Nucleus accumbens (tissue), 56 donors: ENCODE measurements around the gene MARK4.
"Not testable (repeated sequence)": the region's sequence is repeated elsewhere in the genome, so short reads cannot be mapped to it uniquely, and the experiment has no call there.

Experiments used
- DNase-seq, 56 donors: peaks; one replicate each; lab custom pipeline; 2025; lab: John Stamatoyannopoulos, UW

The MARK4 gene

DNA sequence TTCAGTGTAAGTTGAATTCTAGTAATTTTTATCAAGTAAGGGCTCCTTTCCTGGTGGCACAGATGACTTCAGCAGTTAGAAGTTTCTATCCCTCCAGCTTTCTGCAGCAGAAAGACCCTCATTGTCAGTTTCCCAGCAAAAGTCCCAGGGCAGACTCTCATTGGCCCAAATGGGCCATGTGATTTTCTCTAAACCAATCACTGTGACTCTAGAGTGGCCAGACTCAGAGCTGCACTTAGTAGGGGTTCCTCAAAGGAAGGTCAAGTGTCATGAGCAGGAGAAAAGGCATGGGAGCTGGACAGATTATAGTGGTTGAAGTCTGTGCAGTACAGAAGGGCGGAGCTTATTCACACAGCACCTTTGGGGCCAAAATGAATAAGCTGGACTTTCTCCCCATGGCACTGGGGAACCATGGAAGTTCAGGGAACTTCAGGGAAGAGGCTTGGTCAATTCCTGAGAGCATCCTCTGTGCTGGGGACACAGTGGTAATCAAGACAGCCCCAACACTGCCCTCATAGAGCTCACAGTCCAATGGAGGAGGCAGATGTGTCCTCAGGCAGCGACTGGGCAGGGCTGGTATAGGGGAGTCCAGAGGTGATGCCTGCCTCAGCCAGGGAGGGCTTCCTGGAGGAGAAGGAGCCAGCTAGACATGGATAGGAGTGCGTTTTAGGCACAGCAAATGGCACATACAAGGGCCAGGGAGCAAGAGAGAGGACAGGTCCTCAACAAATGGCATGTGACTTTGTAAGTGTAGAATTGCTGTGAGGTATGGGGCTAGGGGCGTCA is 53.3 kb downstream of the MARK4 start:
- no peak for DNase-seq

GRCh38 chr19:45305007-45305406 is 53.9 kb downstream of the MARK4 start:
- no peak for DNase-seq

- DNase-seq, result no peak
Measured at GRCh38 chr19:45305421-45305820, 54.4 kb downstream of the MARK4 start.

DNA sequence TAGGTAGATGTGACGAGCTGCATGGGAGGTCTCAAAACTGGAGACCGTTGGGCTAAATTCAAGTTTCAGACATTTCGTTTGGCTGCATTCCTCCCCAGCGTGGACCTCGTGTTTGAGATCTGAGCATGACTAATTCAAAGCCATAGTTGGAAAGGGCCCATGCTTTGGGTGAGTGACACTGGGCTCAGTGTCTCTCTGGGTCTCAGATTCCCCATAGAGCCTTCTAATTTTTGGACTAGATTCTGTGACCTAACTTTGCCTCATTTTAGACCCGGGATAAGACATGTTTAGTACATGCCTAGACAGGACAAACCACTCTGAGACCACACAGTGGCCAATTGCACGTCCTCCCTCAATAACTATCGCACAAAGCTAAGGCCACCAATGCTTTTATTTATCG is 55.0 kb downstream of the MARK4 start:
- no peak for DNase-seq

DNA sequence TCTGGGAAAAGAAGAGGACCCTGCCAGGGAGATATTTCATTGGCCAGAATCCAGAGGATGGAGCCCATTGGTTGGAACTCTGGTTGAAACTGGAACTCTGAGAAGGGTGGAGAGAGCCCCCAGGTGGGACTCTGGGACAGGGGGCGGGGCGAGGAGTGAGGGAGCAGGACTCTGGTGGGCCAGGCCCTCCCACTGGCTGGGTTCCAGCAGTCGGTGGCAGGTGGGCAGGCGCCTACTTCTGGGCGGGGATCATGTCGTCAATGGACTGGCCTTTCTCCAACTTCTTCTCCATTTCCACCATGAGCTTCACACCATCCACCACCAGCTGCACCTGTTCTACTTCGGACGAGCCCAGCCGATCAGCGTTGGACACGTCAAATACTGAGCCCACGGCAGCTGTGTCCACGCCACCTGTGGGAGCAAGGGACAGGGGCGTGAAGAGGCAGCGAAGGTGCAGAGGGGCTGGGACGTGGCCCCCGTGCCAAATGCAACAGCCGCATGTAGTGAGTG is 55.5 kb downstream of the MARK4 start:
- peak in 2 of 56 donors; percentile 10 to 38 for DNase-seq

GRCh38 chr19:45307361-45307760 is 56.3 kb downstream of the MARK4 start:
- no peak for DNase-seq

DNA sequence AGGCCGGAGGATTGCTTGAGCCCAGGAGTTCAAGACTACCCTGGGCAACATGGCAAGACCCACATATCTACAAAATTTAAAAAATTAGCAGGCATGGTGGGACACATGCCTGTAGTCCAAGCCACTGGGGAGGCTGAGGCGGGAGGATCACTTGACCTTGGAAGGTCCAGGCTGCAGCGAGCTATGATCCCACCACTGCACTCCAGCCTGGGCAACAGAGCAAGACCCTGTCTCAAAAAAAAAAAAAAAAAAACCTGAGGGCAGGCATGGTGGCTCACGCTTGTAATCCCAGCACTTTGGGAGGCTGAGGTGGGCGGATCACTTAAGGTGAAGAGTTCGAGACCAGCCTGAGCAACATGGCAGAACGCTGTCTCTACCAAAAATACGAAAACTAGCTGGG is 58.3 kb downstream of the MARK4 start:
- not testable (repeated sequence) for DNase-seq

- DNase-seq, result no peak
Measured at GRCh38 chr19:45311621-45312020, 60.5 kb downstream of the MARK4 start.

- not testable (repeated sequence) for DNase-seq
Measured at GRCh38 chr19:45312285-45312684, 61.2 kb downstream of the MARK4 start.

DNA sequence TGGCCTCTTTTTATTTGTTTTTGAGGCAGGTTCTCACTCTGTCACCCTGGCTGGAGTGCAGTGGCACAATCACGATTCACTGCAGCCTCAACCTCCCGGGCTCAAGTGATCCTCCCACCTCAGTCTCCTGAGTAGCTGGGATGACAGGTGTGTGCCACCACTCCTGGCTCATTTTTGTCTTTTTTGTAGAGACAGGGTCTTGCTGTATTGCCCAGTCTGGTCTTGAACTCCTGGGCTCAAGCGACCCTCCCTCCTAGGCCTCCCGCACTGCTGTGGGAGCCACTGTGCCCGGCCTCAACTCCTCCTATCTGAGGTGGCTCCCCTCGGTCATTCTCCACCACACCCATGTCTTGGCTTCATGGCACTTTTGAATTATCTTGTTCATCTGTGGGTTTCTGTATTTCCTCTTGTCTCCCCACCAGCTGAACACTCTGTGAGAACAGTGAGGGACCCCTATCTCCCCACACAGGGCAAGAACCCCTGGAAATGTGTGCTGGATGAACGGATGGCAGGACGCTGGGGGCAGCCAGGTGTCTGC is 63.7 kb downstream of the MARK4 start:
- no peak for DNase-seq

GRCh38 chr19:45315304-45315703 is 64.2 kb downstream of the MARK4 start:
- DNase-seq, result no peak

DNA sequence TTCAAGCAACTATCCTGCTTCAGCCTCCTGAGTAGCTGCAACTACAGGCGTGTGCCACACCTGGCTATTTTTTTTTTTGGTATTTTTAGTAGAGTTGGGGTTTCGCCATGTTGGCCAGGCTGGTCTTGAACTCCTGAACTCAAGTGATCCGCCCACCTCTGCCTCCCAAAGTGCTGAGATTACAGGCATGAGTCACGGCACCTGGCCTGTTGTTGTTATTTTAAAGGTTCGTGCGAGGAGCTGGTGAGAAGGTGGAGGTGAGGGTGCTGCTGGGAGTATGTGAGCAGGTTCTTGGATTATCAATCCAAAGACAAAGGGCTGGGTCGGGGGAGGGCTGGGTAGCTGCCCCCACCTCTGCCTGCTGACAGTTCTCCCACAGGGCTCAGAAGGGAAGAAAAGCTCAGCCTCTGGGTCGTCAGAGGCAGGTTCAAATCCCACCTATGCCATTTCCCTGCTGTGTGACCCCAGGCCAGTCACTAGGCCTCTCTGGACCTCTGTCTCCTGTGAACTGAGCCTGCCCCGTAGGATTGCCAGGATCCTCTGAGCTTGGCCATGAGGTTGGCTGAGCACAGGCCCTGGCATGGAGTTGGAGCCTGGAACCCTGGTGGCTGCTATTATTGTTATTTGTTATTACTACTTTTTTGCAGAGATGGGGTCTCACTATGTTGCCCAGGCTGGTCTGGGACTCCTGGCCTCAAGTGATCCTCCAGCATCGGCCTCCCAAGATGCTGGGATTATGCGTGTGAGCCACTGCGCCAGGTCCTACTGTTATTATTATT is 70.1 kb downstream of the MARK4 start:
- DNase-seq, result peak in 4 of 56 donors; percentile 5 to 27 (median 14)

DNA sequence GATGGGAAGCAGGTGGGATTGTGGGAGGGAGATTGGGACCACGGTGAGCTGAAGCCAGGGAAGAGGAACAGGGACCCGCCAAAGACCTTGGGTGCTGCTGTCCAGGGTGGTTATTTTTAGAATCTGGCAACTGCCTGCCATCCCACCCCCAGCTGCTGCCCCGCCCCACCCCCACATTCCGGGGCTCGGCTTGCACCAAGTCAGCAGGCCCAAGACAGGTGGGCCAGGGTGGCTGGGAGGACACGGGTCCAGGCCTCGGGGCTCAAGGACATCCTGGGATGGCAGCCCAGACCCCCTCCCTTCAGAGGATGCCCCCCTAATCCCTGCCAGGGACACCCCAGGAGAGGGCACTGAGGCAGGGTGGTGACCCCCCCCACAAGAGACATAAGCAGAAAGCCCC is 70.8 kb downstream of the MARK4 start:
- DNase-seq, result no peak

GRCh38 chr19:45322311-45322710 is 71.2 kb downstream of the MARK4 start:
- no peak for DNase-seq

- no peak for DNase-seq
Measured at GRCh38 chr19:45322744-45323281, 71.7 kb downstream of the MARK4 start, which contains the start of gene CKM. Gene CKM (minus strand): TSS chr19:45322875. CDS start chr19:45319713, 3,162 bp downstream.

GRCh38 chr19:45323671-45324081 is 72.6 kb downstream of the MARK4 start:
- DNase-seq, result peak in 3 of 56 donors; percentile 3 to 34 (median 11)

- no peak for DNase-seq
Measured at GRCh38 chr19:45324349-45324907, 73.4 kb downstream of the MARK4 start.

- no peak for DNase-seq
Measured at GRCh38 chr19:45327404-45328143, 76.5 kb downstream of the MARK4 start.

DNA sequence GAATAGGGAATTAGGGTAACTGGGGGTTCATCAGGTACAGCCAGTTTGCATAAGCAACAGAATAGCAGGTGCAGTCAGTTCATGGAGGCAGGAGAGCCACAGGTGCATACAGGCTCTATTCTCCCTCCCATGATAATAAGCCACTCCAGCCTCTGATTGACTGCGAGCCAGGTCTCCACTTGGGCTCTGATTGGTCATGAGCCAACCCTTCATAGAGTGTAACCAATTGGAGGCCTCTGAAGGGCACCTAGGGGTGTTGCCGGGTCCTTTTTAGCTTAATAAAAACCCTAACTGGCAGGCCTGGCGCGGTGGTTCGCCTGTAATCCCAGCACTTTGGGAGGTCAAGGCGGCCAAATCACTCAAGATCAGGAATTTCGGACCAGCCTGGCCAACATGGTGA is 80.3 kb downstream of the MARK4 start:
- DNase-seq, result no peak
